HepG2 (cell line): Measurements from ENCODE around the gene FBF1. TPM values are rescaled to one million over a fixed set of nuclear protein-coding genes. Genes with fewer than 3 reads are reported as not detected.

Experiments used
- ATF4 ChIP-seq, 2 experiments: fragments of 450-650 bp in 1 of 2; sonication (generic) in 1 of 2; formaldehyde crosslinking; IDR thresholded peaks; 2 replicates each; pipeline versions ENCODE4 v1.5.0 to v1.8.0; 2020 to 2022; ENCODE audit warnings: mild to moderate bottlenecking in 1 of 2, missing genetic modification reagents in 1 of 2
- DRAP1 ChIP-seq: IDR thresholded peaks from 2 replicates; pipeline ENCODE4 v1.6.1; 2016; ENCODE audit warnings: missing genetic modification reagents, missing compliant biosample characterization
- GABPB1 ChIP-seq: IDR thresholded peaks from 2 replicates; pipeline ENCODE4 v1.6.1; 2016; ENCODE audit warnings: mild to moderate bottlenecking, missing genetic modification reagents, moderate library complexity, missing compliant biosample characterization
- IKZF1 ChIP-seq: fragments of 450-650 bp; IDR thresholded peaks from 2 replicates; pipeline ENCODE4 v1.7.1; 2016
- IRF1 ChIP-seq: sonication (generic); formaldehyde crosslinking; IDR thresholded peaks from 2 replicates; pipeline ENCODE4 v1.4.0; 2020; ENCODE audit warnings: low read depth, mild to moderate bottlenecking, missing genetic modification reagents
- KDM5A ChIP-seq: fragments of 200-600 bp; sonication (generic); IDR thresholded peaks from 2 replicates; pipeline ENCODE4 v1.7.0; 2018; ENCODE audit warnings: antibody characterized with exemption, mild to moderate bottlenecking, low read length, borderline replicate concordance
- MAF1 ChIP-seq: sonication (generic); formaldehyde crosslinking; IDR thresholded peaks from 2 replicates; pipeline ENCODE4 v1.5.0; 2020; ENCODE audit warnings: missing genetic modification reagents, borderline replicate concordance
- MTA3 ChIP-seq: sonication (generic); formaldehyde crosslinking; IDR thresholded peaks from 2 replicates; pipeline ENCODE4 v1.4.0; 2020; ENCODE audit warnings: missing genetic modification reagents
- NFATC3 ChIP-seq: sonication (generic); formaldehyde crosslinking; IDR thresholded peaks from 2 replicates; pipeline ENCODE4 v1.5.1; 2020; ENCODE audit warnings: mild to moderate bottlenecking, missing genetic modification reagents
- PBX3 ChIP-seq: sonication (generic); formaldehyde crosslinking; IDR thresholded peaks from 2 replicates; pipeline ENCODE4 v1.8.1; 2023; ENCODE audit warnings: missing genetic modification reagents, inconsistent platforms, borderline replicate concordance
- RARG ChIP-seq: sonication (generic); formaldehyde crosslinking; IDR thresholded peaks from 2 replicates; pipeline ENCODE4 v1.4.0; 2020; ENCODE audit warnings: low read depth, mild to moderate bottlenecking, missing genetic modification reagents
- SPEN ChIP-seq: sonication (generic); formaldehyde crosslinking; IDR thresholded peaks from 2 replicates; pipeline ENCODE4 v1.5.1; 2020; ENCODE audit warnings: low read depth, mild to moderate bottlenecking, missing genetic modification reagents
- STAT5B ChIP-seq: sonication (generic); formaldehyde crosslinking; IDR thresholded peaks from 2 replicates; pipeline ENCODE4 v1.4.0; 2020; ENCODE audit warnings: missing genetic modification reagents
- TRIM22 ChIP-seq: fragments of 450-650 bp; IDR thresholded peaks from 2 replicates; pipeline ENCODE4 v1.6.1; 2017
- XRCC5 ChIP-seq: fragments of 200-400 bp; formaldehyde crosslinking; optimal IDR thresholded peaks from 2 replicates; pipeline ENCODE3; 2017; ENCODE audit warnings: mild to moderate bottlenecking, low read length
- ZBTB2 ChIP-seq: sonication (generic); formaldehyde crosslinking; IDR thresholded peaks from 2 replicates; pipeline ENCODE4 v1.8.0; 2022; ENCODE audit warnings: low read depth, missing genetic modification reagents
- ZNF10 ChIP-seq: sonication (generic); formaldehyde crosslinking; IDR thresholded peaks from 2 replicates; pipeline ENCODE4 v1.4.0; 2020; ENCODE audit warnings: mild to moderate bottlenecking, low read depth, missing genetic modification reagents, borderline replicate concordance
- ZNF136 ChIP-seq: sonication (generic); formaldehyde crosslinking; IDR thresholded peaks from 2 replicates; pipeline ENCODE4 v1.8.1; 2022; ENCODE audit warnings: low read depth, mild to moderate bottlenecking, moderate library complexity, missing genetic modification reagents
- ZNF281 ChIP-seq: sonication (generic); formaldehyde crosslinking; IDR thresholded peaks from 2 replicates; pipeline ENCODE4 v1.4.0; 2020; ENCODE audit warnings: missing genetic modification reagents, borderline replicate concordance
- polyA plus RNA-seq, 8 experiments: library from polyadenylated mRNA; depleted of rRNA in 3 of 8; stranded (reverse) in 7 of 8; unstranded in 1 of 8; fragments of >200 nt; fragmentation: Illumina TruSeq in 4 of 8; extraction: Trizol in 4 of 8; gene quantifications; 2 replicates each; pipeline versions ENCODE4 v1.2.1 to v1.2.3, GENCODE V29; 2011 to 2016; ENCODE audit warnings: low read depth in 4 of 8, missing spikeins in 1 of 8, mixed read lengths in 1 of 8; ENCODE audit not compliant: insufficient read depth in 1 of 8
- total RNA-seq, 5 experiments: library from RNA; depleted of rRNA; stranded (reverse); fragments of >200 nt; fragmentation: Illumina TruSeq; extraction: Trizol; gene quantifications; 2 replicates each; pipeline ENCODE4 v1.2.3, GENCODE V29; 2016; ENCODE audit warnings: low read depth in 1 of 5

FBF1 gene
- total and polyA plus RNA-seq, 2 of the 13 experiments (the other 11 are each of a cell fraction or from before 2014, with no cell fraction given) = 2.4 to 8.1 TPM

GRCh38 chr17:75891605-75892555 lies 49.0 kb downstream of the FBF1 start (continued):
- TF ChIP-seq IRF1 (CRISPR knock-in tag) (no peak), ZBTB2 (CRISPR knock-in tag) (0 out of 2 replicates have a peak, but pooled peaks have one; percentile 7), SPEN (CRISPR knock-in tag) (peak; percentile 78; the same call in 1 of the 2 replicates), ZNF136 (CRISPR knock-in tag) (no peak), NFATC3 (CRISPR knock-in tag) (no peak), XRCC5 (peak; percentile 23), DRAP1 (CRISPR knock-in tag) (peak; percentile 67), ATF4 (CRISPR knock-in tag; IDR thresholded peaks at IDR 0.05) (no peak), PBX3 (CRISPR knock-in tag) (no peak), KDM5A (no peak), TRIM22 (no peak), STAT5B (0 out of 2 replicates have a peak, but pooled peaks have one; percentile 55), MTA3 (CRISPR knock-in tag) (no peak), ZNF10 (CRISPR knock-in tag) (no peak), RARG (no peak), IKZF1 (no peak), GABPB1 (CRISPR knock-in tag) (peak; percentile 59), ZNF281 (CRISPR knock-in tag) (peak; percentile 72; the same call in 1 of the 2 replicates), MAF1 (CRISPR knock-in tag) (no peak; the same call in 1 of the 2 replicates)
